DMS 273 (cell line): Measurements from ENCODE around the gene GATM.

Experiments
- DNase-seq: peaks from one replicate; lab custom pipeline; 2025; ENCODE audit not compliant: unreplicated experiment; lab: John Stamatoyannopoulos, UW

GATM gene

GRCh38 chr15:45378149-45378912 is at the start of gene GATM:
GATM (minus strand) TSS chr15:45378544; CDS start chr15:45378453, 91 bp downstream.
- peak; percentile 83 for DNase-seq

- no peak for DNase-seq
Observed at GRCh38 chr15:45427085-45427484, 48.7 kb upstream of the GATM start.

- no peak for DNase-seq
Observed at GRCh38 chr15:45425135-45425534, 46.8 kb upstream of the GATM start.

- DNase-seq: no peak
Observed at GRCh38 chr15:45424429-45424828, 46.1 kb upstream of the GATM start.

DNA sequence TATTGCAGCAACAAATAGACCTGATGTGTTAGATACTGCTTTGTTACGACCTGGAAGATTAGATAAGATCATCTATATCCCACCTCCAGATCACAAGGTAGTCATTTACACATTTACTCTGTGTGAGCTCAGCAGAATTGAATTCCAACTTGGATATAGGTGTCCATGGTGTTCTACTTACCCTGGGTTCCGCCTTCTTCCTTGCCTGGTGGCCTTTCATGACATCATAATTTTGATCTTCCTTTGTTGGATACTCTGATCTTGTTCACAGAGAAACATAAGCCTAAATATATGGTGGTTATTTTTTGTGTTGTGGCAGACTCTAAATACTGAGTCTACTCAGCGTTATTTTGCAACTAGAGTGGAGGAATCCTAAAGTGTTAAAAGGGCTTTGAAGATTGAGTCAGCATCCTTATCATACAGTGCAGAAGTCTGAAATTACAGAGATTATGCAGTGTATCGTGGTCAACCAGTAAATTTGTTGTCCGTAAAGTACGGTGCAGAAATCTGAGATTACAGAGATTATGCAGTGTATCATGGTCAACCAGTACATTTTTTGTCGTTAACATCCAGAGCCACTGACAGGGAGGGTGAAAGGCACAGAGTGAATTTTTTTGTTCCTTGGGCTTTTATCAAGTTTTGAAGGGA is 39.1 kb upstream of the GATM start:
- DNase-seq: no peak

DNA sequence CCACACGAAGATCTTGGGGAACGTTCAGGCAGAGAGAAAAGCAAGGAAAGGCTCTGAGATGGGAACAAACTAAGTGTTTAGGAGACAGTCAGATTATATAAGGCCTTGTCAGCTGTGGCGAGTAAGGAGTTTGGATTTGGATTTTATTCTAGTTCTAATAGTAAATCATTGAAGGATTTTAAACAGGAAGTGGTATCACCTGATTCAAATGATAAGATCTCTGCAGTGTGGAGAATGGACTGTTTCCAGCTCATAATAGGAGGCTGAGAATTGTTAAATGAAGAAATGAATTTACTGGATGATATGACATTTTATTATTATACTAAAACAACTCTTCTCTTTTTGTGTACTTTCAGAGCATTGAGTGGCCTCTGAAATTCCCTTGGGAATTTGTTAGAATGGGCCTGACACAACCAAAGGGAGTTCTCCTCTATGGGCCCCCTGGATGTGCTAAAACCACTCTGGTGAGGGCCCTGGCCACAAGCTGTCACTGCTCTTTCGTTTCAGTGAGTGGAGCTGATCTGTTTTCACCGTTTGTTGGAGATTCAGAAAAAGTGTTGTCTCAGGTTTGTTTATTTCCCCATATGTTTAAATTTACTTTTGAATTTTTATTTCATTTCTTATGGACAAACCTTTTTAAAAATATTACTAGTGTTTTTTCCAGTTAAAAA is 36.0 kb upstream of the GATM start:
- no peak for DNase-seq

GRCh38 chr15:45409596-45409995 is 31.3 kb upstream of the GATM start:
- no peak for DNase-seq

- DNase-seq: no peak
Observed at GRCh38 chr15:45407786-45408185, 29.4 kb upstream of the GATM start.

- DNase-seq: peak; percentile 55
Observed at GRCh38 chr15:45402955-45403877, 24.9 kb upstream of the GATM start.

- DNase-seq: peak; percentile 98
Observed at GRCh38 chr15:45402162-45402954, 24.0 kb upstream of the GATM start.

- peak; percentile 38 for DNase-seq
Observed at GRCh38 chr15:45401665-45402161, 23.4 kb upstream of the GATM start.

- DNase-seq: peak; percentile 79
Observed at GRCh38 chr15:45399381-45400212, 21.3 kb upstream of the GATM start.

GRCh38 chr15:45397116-45397665 is 18.8 kb upstream of the GATM start:
- DNase-seq: no peak

DNA sequence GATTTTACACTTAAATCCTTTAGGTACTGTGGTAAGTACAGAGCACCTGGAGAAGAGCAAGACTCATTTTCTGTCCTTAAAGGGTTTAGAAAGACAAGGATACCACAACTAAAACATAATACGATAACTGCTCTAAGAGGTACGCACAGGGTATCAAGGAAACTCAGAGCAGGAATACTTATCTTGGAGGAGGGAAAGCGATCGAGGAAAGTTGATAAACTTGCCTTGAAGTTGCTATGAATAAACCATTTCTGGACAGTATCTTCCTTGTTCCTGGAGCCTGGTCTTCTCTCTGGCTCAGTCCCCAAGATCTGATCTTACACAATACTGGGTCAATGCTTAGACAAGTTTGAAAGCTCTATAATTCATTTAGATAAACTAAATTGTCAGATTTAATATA is 17.6 kb upstream of the GATM start:
- DNase-seq: no peak

DNA sequence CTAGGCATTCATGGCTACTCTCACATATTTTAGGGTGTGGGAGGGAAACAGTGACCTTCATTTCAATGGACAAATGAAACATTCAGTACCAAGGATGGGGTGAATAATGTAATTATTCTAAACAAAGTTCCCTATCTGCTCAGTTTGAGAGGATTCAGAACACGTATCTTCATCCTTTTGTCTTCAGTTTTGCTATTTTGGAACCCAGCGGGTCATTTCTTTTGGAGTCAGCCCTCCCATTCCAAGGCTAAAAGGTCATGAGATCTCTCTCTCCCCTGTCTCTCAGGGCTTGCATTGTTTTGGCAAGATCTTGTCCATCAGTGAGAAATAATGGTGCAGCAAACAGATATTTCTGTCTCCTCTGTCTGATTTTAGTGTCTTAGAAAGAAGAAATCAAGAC is 16.3 kb upstream of the GATM start:
- no peak for DNase-seq

- DNase-seq: no peak
Observed at GRCh38 chr15:45393851-45394250, 15.5 kb upstream of the GATM start.

DNA sequence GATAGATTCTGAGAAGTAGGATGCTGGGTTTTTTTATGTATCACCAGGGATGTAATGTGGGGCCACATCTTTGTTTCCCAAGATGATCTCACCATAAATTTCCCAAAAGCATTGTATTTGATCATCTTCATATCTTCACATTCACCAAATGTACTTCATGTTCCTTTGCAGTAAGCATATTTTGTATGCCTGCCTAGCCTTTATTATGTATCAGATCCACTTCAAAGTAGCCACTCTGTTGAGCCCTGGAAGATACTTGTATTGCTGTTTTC is 14.2 kb upstream of the GATM start:
- DNase-seq: no peak

DNA sequence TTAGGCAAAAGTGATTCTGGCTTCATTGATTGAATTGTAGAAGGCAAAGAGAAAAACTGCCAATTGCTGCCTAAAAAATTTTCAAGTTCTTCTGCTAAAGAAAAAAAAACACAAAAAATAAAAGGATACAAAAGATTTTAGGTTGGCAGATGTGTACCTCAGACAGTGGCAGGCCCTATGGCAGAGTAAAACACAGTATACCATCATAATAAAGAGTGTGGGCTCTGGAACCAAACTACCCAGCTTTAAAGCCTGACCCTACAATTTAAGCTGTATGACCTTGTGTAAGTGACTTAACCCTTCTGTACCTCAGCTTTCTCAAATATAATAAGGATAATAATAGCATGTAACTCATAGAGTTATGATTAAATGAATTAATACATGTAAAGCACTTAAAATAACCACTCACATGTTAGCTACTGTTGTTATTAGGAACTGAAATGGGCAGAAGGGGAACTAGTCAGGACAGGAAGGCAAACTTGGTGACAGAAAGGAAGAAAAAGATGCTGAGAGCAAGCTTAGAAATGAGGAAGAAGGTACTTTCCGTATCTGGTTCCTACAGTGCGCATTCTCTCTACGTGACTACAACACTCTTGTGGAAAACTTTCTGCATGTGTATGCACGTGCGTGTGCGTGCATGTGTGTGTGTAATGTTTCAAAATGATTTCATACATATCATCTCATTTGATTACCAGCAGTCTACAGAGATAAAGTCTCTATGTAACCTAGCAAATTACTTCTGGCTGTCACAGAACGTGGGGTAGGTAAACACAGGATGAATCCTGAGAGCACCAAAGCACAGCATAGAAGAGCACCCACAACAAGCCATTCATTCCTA is 13.6 kb upstream of the GATM start:
- no peak for DNase-seq
